GM12878 (cell line): ENCODE data around the gene ITGAL. TPM values are rescaled to one million over a fixed set of nuclear protein-coding genes. Genes with fewer than 3 reads are reported as not detected.

Experiments
- ATAC-seq: fragments of 200-7000 bp; cut with Tn5 transposase; 3 replicates; pipeline ENCODE4 v1.9.1; 2020; ENCODE audit warnings: mild to moderate bottlenecking, moderate library complexity
- BruUV-seq: library from RNA; stranded (reverse); fragments of 400-500 nt; replicated peaks from 2 replicates; lab custom pipeline; 2021; lab: Mats Ljungman, UMichigan
- CTCF ChIA-PET: fragments of 300-600 bp; sonication (Branson Sonifier 250); formaldehyde crosslinking; extraction: SDS; loops from one replicate; lab custom pipeline; 2021; ENCODE audit warnings: inconsistent platforms; lab: Yijun Ruan, JAX
- POLR2A ChIA-PET: fragments of 350-600 bp; formaldehyde crosslinking; extraction: SDS; loops from one replicate; lab custom pipeline; 2021; ENCODE audit warnings: inconsistent platforms; lab: Charles Lee
- RAD21 ChIA-PET: fragments of 300-600 bp; sonication (Branson Sonifier 250); formaldehyde crosslinking; loops from one replicate; lab custom pipeline; 2023; ENCODE audit warnings: antibody characterized with exemption; ENCODE audit not compliant: unreplicated experiment; lab: Charles Lee
- SMC1A ChIA-PET: fragments of 300-600 bp; sonication (Branson Sonifier 250); formaldehyde crosslinking; loops from one replicate; lab custom pipeline; 2023; ENCODE audit not compliant: unreplicated experiment, uncharacterized antibody; lab: Charles Lee
- DNase-seq: peaks from one replicate; pipeline ENCODE4 v3.0.0-alpha.2; 2011; ENCODE audit warnings: low read depth, low spot score
- FAIRE-seq: peaks from 3 replicates; lab custom pipeline; 2011; peaks lifted over from hg19 to GRCh38; lab: Jason Lieb, UNC
- H2AFZ ChIP-seq: 2 replicates; pipeline ENCODE4 v1.6.0; 2011; ENCODE audit warnings: low read depth, low read length, control low read depth; ENCODE audit not compliant: control insufficient read depth
- H3K27ac ChIP-seq: 2 replicates; pipeline ENCODE4 v1.5.1; 2011; ENCODE audit warnings: control low read depth; ENCODE audit not compliant: control insufficient read depth, insufficient read depth
- H3K27me3 ChIP-seq, 2 experiments: replicated peaks in 1 of 2; 2 replicates each; pipeline versions ENCODE4 v1.6.0 to v1.6.1; 2011; ENCODE audit warnings: low read length in 1 of 2; ENCODE audit not compliant: control insufficient read depth in 2 of 2, insufficient read depth in 2 of 2
- H3K36me3 ChIP-seq, 2 experiments: 2 replicates each; pipeline ENCODE4 v1.5.1; 2011; ENCODE audit warnings: low read length in 1 of 2; ENCODE audit not compliant: control insufficient read depth in 2 of 2, insufficient read depth in 2 of 2
- H3K4me1 ChIP-seq: 2 replicates; pipeline ENCODE4 v1.6.1; 2011; ENCODE audit warnings: mild to moderate bottlenecking, low read length, moderate library complexity, mixed read lengths; ENCODE audit not compliant: control insufficient read depth, insufficient read depth
- H3K4me2 ChIP-seq: 2 replicates; pipeline ENCODE4 v1.6.0; 2011; ENCODE audit warnings: control low read depth; ENCODE audit not compliant: control insufficient read depth, insufficient read depth
- H3K4me3 ChIP-seq: fragments of 200-600 bp; sonication (generic); 2 replicates; pipeline ENCODE4 v1.5.1; 2016
- H3K79me2 ChIP-seq: 2 replicates; pipeline ENCODE4 v1.6.0; 2011; ENCODE audit warnings: low read length; ENCODE audit not compliant: control insufficient read depth, insufficient read depth
- H3K9ac ChIP-seq: 2 replicates; pipeline ENCODE4 v1.8.0; 2011; ENCODE audit warnings: low read length, control low read depth, mixed read lengths; ENCODE audit not compliant: control insufficient read depth, insufficient read depth
- H3K9me3 ChIP-seq: replicated peaks from 3 replicates; pipeline ENCODE4 v1.5.1; 2011; ENCODE audit warnings: mild to moderate bottlenecking, low read length; ENCODE audit not compliant: control insufficient read depth, insufficient read depth
- H4K20me1 ChIP-seq: 2 replicates; pipeline ENCODE4 v1.6.0; 2011; ENCODE audit not compliant: control insufficient read depth, insufficient read depth
- BCL3 ChIP-seq: IDR thresholded peaks from 2 replicates; pipeline ENCODE4 v1.6.1; 2011; ENCODE audit warnings: borderline replicate concordance, low read depth, mild to moderate bottlenecking, moderate library complexity, low read length; ENCODE audit not compliant: insufficient read depth, poor library complexity, severe bottlenecking
- E2F8 ChIP-seq: fragments of 450-650 bp; IDR thresholded peaks from 2 replicates; pipeline ENCODE4 v1.6.1; 2018; ENCODE audit warnings: mild to moderate bottlenecking, low read depth, moderate library complexity; ENCODE audit not compliant: partially characterized antibody
- KAT2A ChIP-seq: conservative IDR thresholded peaks from 2 replicates; pipeline ENCODE4 v1.6.1; 2011; ENCODE audit warnings: low read depth, low read length; ENCODE audit not compliant: control insufficient read depth
- NFIC ChIP-seq: IDR thresholded peaks from 2 replicates; pipeline ENCODE4 v1.6.1; 2012; ENCODE audit warnings: low read depth, mild to moderate bottlenecking, inconsistent platforms, low read length, moderate library complexity
- NR2F1 ChIP-seq: fragments of 450-650 bp; conservative IDR thresholded peaks from 2 replicates; pipeline ENCODE4 v1.6.1; 2017; ENCODE audit warnings: mild to moderate bottlenecking
- SMAD1 ChIP-seq: fragments of 450-650 bp; IDR thresholded peaks from 2 replicates; pipeline ENCODE4 v1.6.1; 2018; ENCODE audit warnings: mild to moderate bottlenecking, low read depth; ENCODE audit not compliant: partially characterized antibody
- SMAD5 ChIP-seq: IDR thresholded peaks from 2 replicates; pipeline ENCODE4 v1.6.1; 2016; ENCODE audit warnings: antibody characterized with exemption, low read depth
- SMC3 ChIP-seq: IDR thresholded peaks from 2 replicates; pipeline ENCODE4 v1.6.1; 2011; ENCODE audit warnings: low read length, improper control_type of control experiment, borderline replicate concordance
- SPI1 ChIP-seq: IDR thresholded peaks from 2 replicates; pipeline ENCODE4 v1.6.1; 2011; ENCODE audit warnings: low read depth, mild to moderate bottlenecking, low read length, moderate library complexity, borderline replicate concordance; ENCODE audit not compliant: insufficient read depth
- WRNIP1 ChIP-seq: IDR thresholded peaks from 2 replicates; pipeline ENCODE4 v1.6.1; 2011; ENCODE audit warnings: low read depth, low read length, improper control_type of control experiment, borderline replicate concordance
- WGBS: methylation state at CpG from one replicate; pipeline ENCODE4 v1.1.6; 2016; ENCODE audit warnings: low lambda C conversion rate; ENCODE audit not compliant: insufficient replicate concordance, insufficient coverage; ENCODE audit errors: missing lambda C conversion rate; 5-methylcytosine and 5-hydroxymethylcytosine counted together
- in situ Hi-C: fragments of 300-500 bp; cut with MboI; formaldehyde crosslinking; loops from 9 replicates; pipeline ENCODE4 v1.14.3; 2018; ENCODE audit warnings: mixed read lengths
- intact Hi-C: fragments of 100-400 bp; cut with micrococcal nuclease; formaldehyde crosslinking; loops from one replicate; pipeline ENCODE4 v1.14.2; 2022; ENCODE audit not compliant: unreplicated experiment
- polyA plus RNA-seq, 11 experiments: library from polyadenylated mRNA; depleted of rRNA in 4 of 11; unstranded in 6 of 11; stranded (reverse) in 5 of 11; fragments of >200 nt; fragmentation: Nextera tagmentation in 4 of 11; fragmentation: Illumina TruSeq in 1 of 11; extraction: Ambion mirVana in 4 of 11; extraction: Trizol in 1 of 11; gene quantifications; 1 replicate in 1 of 11; 2 replicates in 10 of 11; pipeline versions ENCODE4 v1.2.1 to v1.2.3, GENCODE V29; 2011 to 2016; ENCODE audit warnings: inconsistent platforms in 2 of 11, missing spikeins in 2 of 11, low read depth in 1 of 11
- total RNA-seq, 4 experiments: library from RNA; depleted of rRNA in 3 of 4; stranded (reverse); fragments of >200 nt in 3 of 4; fragmentation: Illumina TruSeq in 1 of 4; extraction: Trizol in 1 of 4; gene quantifications; 2 replicates each; pipeline versions ENCODE4 v1.2.1 to v1.2.3, GENCODE V29; 2013 to 2021

ITGAL gene
- total and polyA plus RNA-seq, 10 of the 15 experiments (the other 5 are each of a cell fraction or from before 2014, with no cell fraction given) = 10.7 to 170 (median 96.9) TPM

- Histone ChIP-seq H3K36me3 (peaks cover 8 to 27% of the 10 kb centered on the region in 2 experiments), H3K27ac (no peak overlapping the region), H3K9ac (no peak overlapping the region), H3K9me3 (no peaks in the 10 kb centered on the region), H4K20me1 (no peaks in the 10 kb centered on the region), H3K27me3 (no peaks in the 10 kb centered on the region), H2AFZ (no peak overlapping the region), H3K4me3 (no peak overlapping the region), H3K79me2 (no peaks in the 10 kb centered on the region), H3K4me1 (peaks cover 4% of the 10 kb centered on the region), H3K4me2 (no peak overlapping the region)
- intact Hi-C loops (no loop called here), in situ Hi-C loops (no loop called here)
- SMC1A ChIA-PET = no interaction called here
- POLR2A ChIA-PET = interaction anchor here (0.6 kb wide), 1 partner anchor 12 kb away, joined by 3 read pairs; no protein-coding TSS in a partner anchor
- no peak for TF ChIP-seq BCL3
- no peak for TF ChIP-seq SMC3
- TF ChIP-seq SPI1 = no peak
- TF ChIP-seq WRNIP1 = no peak
- TF ChIP-seq E2F8 = no peak
- TF ChIP-seq SMAD5 = no peak
- TF ChIP-seq KAT2A = no peak
- no peak for TF ChIP-seq NFIC
- TF ChIP-seq NR2F1 = no peak
- no peak for TF ChIP-seq SMAD1
- DNase-seq (no peak), FAIRE-seq (no peak), ATAC-seq (no peak)
- RAD21 ChIA-PET = interaction anchor here (1.2 kb wide), 1 partner anchor 124 kb away, joined by 3 read pairs; no protein-coding TSS in a partner anchor
- CTCF ChIA-PET = interaction anchor here (1.0 to 1.6 kb wide), 2 partner anchors 15 to 17 kb away, joined by 3 to 4 read pairs; no protein-coding TSS in a partner anchor
- BruUV-seq = TSS peak; percentile 45
- WGBS = 92% methylated on average over 6 of the region's 6 CpGs
These were observed 19.3 kb downstream of the ITGAL start for GRCh38 chr16:30491744-30492308.
